Fibroblast of skin of right quadriceps (primary cell): ENCODE measurements around the gene AFAP1L2.
A peak's percentile ranks its signal among the peaks of the same experiment; 100 is the strongest.

ENCODE experiments used
- DNase-seq: peaks from one replicate; pipeline ENCODE4 v3.0.0-alpha.2; 2013

Gene AFAP1L2, protein sequence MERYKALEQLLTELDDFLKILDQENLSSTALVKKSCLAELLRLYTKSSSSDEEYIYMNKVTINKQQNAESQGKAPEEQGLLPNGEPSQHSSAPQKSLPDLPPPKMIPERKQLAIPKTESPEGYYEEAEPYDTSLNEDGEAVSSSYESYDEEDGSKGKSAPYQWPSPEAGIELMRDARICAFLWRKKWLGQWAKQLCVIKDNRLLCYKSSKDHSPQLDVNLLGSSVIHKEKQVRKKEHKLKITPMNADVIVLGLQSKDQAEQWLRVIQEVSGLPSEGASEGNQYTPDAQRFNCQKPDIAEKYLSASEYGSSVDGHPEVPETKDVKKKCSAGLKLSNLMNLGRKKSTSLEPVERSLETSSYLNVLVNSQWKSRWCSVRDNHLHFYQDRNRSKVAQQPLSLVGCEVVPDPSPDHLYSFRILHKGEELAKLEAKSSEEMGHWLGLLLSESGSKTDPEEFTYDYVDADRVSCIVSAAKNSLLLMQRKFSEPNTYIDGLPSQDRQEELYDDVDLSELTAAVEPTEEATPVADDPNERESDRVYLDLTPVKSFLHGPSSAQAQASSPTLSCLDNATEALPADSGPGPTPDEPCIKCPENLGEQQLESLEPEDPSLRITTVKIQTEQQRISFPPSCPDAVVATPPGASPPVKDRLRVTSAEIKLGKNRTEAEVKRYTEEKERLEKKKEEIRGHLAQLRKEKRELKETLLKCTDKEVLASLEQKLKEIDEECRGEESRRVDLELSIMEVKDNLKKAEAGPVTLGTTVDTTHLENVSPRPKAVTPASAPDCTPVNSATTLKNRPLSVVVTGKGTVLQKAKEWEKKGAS

DNA sequence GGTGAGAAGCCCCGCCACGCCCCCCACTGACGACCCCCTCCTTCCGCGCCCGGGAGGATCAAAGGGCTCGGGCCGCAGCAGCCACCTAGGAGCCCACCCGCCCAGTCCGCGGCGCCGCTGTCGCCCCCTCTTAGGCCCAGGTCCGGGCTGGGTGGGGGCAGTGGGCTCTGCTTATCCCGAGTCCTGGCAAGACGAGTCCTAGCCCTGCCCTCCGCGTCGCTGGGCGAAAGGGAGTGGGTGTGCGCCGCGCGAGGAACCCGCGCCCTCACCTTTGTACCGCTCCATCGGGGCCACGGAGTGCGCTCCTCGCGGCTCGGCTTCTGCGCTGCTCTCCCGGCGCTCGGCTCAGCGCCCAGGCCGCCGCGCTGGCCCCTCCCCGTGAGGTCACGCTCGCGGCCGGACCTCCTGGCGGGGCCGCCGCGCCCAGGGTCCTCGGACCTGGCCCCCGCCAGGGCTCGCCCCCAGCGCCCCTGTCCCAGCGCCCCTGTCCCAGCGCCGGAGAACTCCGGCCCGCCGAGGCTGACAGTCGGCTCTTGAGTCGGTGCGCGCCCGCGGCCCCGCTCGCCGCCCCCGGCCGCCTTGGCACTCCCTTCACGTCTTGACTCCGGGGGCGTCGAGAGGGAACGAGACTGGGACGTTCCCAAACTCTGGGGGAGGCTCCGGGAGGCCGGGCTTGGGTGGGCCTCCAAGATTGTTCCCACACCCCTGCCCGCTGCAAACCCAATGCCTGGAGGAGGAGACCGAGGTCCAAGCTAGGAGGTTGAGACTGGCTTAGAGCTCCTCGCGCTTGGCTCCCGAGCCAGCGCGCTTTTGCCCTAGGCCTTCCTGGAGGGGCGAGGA is at the start of gene AFAP1L2:
Gene AFAP1L2 (minus strand): TSS at position 332 of the 840 bp plus-strand sequence. CDS start 47 bp downstream, at position 285.
- no peak for DNase-seq

DNA sequence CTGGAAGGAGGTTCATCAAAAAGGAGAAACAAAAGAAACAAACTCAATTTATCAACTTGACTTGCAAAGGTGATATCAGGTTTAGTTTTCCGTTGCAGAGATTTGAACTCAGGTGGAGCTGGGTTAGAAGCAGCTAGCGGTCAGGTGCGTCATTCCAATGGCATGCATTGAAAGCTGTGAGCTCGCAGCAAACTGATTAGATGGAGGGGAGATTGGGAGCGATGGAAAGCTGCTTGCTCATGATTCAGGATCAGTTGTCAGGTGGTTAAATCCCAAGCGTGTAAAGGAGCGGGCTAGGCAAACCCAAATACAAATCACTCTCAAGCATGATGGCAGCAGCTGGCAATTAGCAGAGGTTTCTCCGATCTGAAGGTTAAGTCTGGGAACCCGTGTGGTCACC is 49.3 kb upstream of the AFAP1L2 start:
- no peak for DNase-seq

GRCh38 chr10:114448897-114449296 is 44.6 kb upstream of the AFAP1L2 start:
- no peak for DNase-seq

GRCh38 chr10:114445332-114445731 is 41.0 kb upstream of the AFAP1L2 start:
- DNase-seq = no peak

DNA sequence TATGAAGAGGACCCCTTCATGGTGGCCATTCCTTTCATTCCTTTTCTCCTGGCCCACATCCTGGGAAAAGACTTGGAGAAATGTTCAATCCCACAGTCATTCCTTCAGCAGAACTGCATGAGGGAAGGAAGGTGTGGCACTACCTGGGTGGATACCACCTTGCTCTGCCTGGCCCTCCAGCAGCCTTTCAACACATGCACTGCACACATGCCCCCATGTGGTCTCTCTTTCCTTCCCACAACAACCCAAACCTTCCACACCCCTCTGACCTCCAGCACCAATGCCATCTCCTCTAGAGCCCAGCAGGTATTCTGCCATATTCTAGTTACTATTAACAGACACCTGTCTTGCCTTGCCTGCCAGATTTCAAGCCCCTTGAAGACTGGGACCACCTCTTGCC is 40.5 kb upstream of the AFAP1L2 start:
- no peak for DNase-seq

DNA sequence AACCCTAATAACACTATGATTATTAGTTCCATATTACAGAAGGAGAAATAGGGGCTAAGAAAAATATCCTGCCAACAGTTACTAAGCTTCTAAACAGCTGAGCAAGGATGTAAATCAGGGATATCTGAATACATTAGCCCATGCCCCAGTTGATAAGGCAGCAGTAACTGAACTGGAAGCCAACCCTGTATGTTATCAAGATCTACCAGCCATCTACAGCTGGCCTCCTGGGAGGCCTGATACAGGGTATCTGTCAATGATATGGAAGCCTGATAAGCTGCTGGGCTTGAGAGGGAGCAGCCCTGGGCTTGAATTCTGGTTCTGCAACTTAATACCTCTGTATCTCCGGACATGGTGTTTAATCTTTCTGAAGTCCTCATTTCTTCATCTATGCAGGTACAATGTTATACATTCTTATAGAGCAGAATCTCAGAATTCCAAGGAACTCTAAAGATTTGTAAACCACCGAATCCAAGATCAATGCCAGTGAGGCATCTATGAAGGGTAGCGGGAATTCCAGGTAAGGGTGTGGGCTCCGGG is 37.9 kb upstream of the AFAP1L2 start:
- DNase-seq = no peak

- DNase-seq = no peak
Observed at GRCh38 chr10:114441107-114441506, 36.8 kb upstream of the AFAP1L2 start.

DNA sequence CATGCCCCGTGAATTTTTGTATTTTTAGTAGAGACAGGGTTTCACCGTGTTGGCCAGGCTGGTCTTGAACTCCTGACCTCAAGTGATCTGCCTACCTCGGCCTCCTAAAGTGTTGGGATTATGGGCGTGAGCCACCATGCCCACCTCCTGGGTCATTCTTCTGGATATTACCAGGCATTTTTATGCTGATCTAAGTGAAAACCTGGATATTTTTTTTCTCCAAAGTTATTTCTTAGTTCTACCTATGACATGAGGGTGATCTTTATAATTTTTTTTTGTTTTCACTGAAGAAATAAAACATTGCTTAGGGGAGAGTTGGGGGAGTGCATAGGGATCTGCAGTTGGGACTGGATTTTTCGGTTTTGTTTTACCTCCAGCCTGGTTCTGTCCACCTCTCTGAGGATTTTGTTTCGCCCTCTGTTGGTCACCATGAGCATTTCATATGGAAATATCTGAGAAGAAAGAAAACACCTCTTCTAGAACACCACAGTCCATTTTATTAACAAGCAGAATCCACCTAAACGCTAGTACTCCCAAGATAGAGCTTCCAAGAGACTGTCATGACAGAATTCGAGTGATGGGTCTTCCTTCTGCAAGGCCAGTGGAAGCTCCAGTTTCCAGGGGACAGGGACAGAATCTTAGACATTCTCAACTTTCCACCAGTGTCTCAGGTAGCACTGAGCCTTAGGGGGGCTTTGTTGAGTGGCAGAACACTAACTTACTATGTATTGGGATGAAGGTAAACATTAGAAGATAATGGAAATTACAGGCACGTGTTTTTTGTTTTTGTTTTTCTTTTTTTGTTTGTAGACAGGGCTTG is 33.4 kb upstream of the AFAP1L2 start:
- peak; percentile 2 for DNase-seq

GRCh38 chr10:114436941-114437340 is 32.6 kb upstream of the AFAP1L2 start:
- no peak for DNase-seq

- DNase-seq = no peak
Observed at GRCh38 chr10:114432566-114433093, 28.3 kb upstream of the AFAP1L2 start.

GRCh38 chr10:114431414-114432135 is 27.3 kb upstream of the AFAP1L2 start:
- no peak for DNase-seq

DNA sequence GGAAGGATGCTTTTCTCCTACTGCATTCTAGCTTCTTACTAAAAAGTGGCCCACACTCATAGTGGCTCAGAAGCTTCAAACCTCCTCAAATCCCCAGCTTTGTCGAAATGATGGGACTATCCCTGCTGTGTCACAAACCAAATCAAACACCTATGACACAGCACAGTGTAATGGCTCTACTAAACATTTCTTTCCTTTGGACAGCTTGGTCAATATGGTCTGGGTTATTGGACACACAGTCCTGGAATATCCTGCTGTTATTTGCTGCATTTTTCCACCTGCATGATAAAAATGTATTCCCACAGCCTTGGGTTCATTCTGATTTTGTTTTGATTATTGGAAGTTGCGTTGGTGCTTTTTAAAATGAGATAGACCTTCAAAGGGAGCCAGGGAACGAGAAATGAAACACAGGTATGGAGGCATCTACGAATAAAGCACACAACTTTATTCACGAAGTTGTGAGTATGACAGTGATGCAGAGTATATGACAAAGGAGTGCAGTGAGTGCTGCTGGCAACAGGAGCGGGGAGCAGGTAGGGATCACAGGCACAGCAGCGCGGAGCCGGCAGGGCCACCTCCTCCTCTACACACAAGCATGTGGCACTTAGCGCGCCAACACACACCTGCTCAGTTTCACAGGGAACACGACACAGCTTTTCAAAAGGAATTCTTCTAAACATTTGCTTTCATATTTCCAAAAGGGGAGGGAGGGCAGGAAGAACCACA is 26.5 kb upstream of the AFAP1L2 start:
- DNase-seq = no peak

- no peak for DNase-seq
Observed at GRCh38 chr10:114429581-114430335, 25.5 kb upstream of the AFAP1L2 start.

DNA sequence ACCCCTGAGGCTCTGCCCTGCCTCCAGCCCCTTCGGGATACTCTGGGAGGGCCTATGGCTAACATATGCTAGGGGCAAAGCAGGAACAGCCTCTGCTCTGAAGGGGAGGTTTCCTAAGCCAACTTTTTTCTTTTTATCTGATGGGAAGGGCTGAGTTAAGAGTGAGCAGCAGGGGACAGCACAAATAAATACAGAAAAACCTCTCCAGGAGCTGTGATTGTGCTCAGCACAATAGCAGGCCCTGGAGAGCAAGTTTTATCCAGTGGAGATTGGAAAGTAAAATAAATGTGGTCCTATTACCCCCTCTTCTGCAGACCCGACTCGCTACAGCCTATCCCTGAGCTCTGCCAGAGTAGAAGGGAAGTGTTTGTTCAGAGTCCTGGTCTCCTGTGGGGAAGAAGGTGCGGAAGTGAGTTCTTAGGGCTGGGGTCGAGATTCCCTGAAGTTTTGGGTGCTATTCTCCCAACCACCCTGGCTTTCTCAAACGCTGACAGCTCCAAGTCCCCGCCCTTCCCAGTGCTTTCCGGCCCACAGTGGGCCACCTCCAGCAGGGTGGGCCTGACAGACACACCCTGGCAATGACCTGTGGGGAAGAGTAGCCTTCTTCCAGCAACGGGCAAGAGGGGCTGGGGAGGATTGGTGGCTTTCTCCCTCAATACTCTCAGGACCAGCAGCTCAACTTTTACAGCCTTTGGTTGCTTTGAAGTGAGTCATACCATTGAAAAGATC is 23.0 kb upstream of the AFAP1L2 start:
- DNase-seq = no peak

DNA sequence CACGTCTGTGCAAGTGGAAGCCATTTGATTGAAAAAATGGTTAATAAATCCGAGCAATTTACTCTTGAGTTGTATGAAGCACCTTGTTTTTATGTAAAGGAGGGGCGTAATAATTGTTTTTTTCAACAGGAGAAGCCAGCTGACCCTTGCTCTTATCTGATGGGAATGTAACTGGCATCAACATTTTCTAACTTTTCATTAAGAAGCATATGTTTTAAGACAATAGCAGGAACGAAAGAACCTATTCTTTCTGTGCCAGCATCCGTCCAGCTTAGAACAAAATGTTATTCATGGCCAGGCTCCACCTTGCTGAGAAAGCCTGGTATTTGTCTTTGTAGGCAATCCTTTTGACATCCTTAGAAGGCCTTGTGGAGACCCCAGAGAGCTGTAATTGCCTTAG is 22.2 kb upstream of the AFAP1L2 start:
- no peak for DNase-seq

GRCh38 chr10:114420811-114421485 is 16.6 kb upstream of the AFAP1L2 start:
- DNase-seq = no peak

- no peak for DNase-seq
Observed at GRCh38 chr10:114418109-114418508, 13.8 kb upstream of the AFAP1L2 start.
